GM18508 (cell line): ENCODE data around the gene CMKLR1.

Experiments used
- ATAC-seq: cut with Tn5 transposase; IDR thresholded peaks from one replicate; pipeline ENCODE4 v1.9.1; 2021; ENCODE audit warnings: moderate number of reproducible peaks; ENCODE audit not compliant: insufficient read depth, unreplicated experiment

Gene CMKLR1

GRCh38 chr12:108340037-108340436 is 926 bp upstream of the CMKLR1 start:
- no peak for ATAC-seq

GRCh38 chr12:108337235-108338223 is 1.6 kb downstream of the CMKLR1 start:
- ATAC-seq = no peak

GRCh38 chr12:108335349-108336119 is 3.6 kb downstream of the CMKLR1 start:
- ATAC-seq = no peak

GRCh38 chr12:108333898-108334699 is 5.0 kb downstream of the CMKLR1 start:
- no peak for ATAC-seq

GRCh38 chr12:108332791-108333382 is 6.2 kb downstream of the CMKLR1 start:
- ATAC-seq = no peak

- ATAC-seq = no peak
Measured at GRCh38 chr12:108328420-108328819, 10.7 kb downstream of the CMKLR1 start.

- ATAC-seq = no peak
Measured at GRCh38 chr12:108327621-108328344, 11.3 kb downstream of the CMKLR1 start.

- no peak for ATAC-seq
Measured at GRCh38 chr12:108326254-108326750, 12.8 kb downstream of the CMKLR1 start.

- no peak for ATAC-seq
Measured at GRCh38 chr12:108325549-108325948, 13.6 kb downstream of the CMKLR1 start.

GRCh38 chr12:108325018-108325358 is 14.1 kb downstream of the CMKLR1 start:
- ATAC-seq = no peak

GRCh38 chr12:108324351-108325017 is 14.6 kb downstream of the CMKLR1 start:
- no peak for ATAC-seq

GRCh38 chr12:108323581-108323980 is 15.5 kb downstream of the CMKLR1 start:
- ATAC-seq = no peak

GRCh38 chr12:108322998-108323397 is 16.1 kb downstream of the CMKLR1 start:
- ATAC-seq = no peak

GRCh38 chr12:108321688-108322087 is 17.4 kb downstream of the CMKLR1 start:
- no peak for ATAC-seq

GRCh38 chr12:108320507-108321293 is 18.4 kb downstream of the CMKLR1 start:
- ATAC-seq = no peak

GRCh38 chr12:108319277-108320234 is 19.6 kb downstream of the CMKLR1 start:
- no peak for ATAC-seq
